ENCODE measurements around the gene ATXN1. TPM values are rescaled to one million over a fixed set of nuclear protein-coding genes. Genes with fewer than 3 reads are reported as not detected.

ATXN1 gene
- total RNA-seq, 1 donor from 2014 or later, result 64.5 TPM

- TF ChIP-seq CTCF (IDR thresholded peaks at IDR 0.05), result no peak
- Mint-ChIP-seq H3K9me3 (ENCODE audit: low read depth) (no peaks in the 10 kb centered on the region), H3K27ac (ENCODE audit: unreplicated experiment) (peak overlapping the region; percentile 97), H3K36me3 (ENCODE audit: low read depth) (peaks cover 2% of the 10 kb centered on the region), H3K4me3 (ENCODE audit: unreplicated experiment) (peak overlapping the region; percentile 24), H3K4me1 (ENCODE audit: low read depth) (peaks cover 77% of the 10 kb centered on the region), H3K27me3 (ENCODE audit: low read depth) (no peaks in the 10 kb centered on the region)
- DNase-seq (ENCODE audit: low spot score), result no peak
These were observed 37.4 kb downstream of the ATXN1 start for GRCh38 chr6:16723826-16724225.

- Mint-ChIP-seq H3K9me3 (ENCODE audit: low read depth) (no peaks in the 10 kb centered on the region), H3K4me3 (ENCODE audit: unreplicated experiment) (no peak overlapping the region), H3K4me1 (ENCODE audit: low read depth) (peaks cover 77% of the 10 kb centered on the region), H3K27me3 (ENCODE audit: low read depth) (no peaks in the 10 kb centered on the region), H3K36me3 (ENCODE audit: low read depth) (peaks cover 2% of the 10 kb centered on the region), H3K27ac (ENCODE audit: unreplicated experiment) (peak overlapping the region; percentile 97)
- TF ChIP-seq CTCF (IDR thresholded peaks at IDR 0.05), result no peak
- DNase-seq (ENCODE audit: low spot score), result no peak
These were observed 37.9 kb downstream of the ATXN1 start for GRCh38 chr6:16723402-16723801.

GRCh38 chr6:16722630-16723029 lies 38.6 kb downstream of the ATXN1 start:
- no peak overlapping the region for H3K4me3 Mint-ChIP-seq (ENCODE audit: unreplicated experiment)
- TF ChIP-seq CTCF (IDR thresholded peaks at IDR 0.05), result no peak
- peaks cover 2% of the 10 kb centered on the region for H3K36me3 Mint-ChIP-seq (ENCODE audit: low read depth)
- peaks cover 79% of the 10 kb centered on the region for H3K4me1 Mint-ChIP-seq (ENCODE audit: low read depth)
- no peaks in the 10 kb centered on the region for H3K27me3 Mint-ChIP-seq (ENCODE audit: low read depth)
- H3K9me3 Mint-ChIP-seq (ENCODE audit: low read depth), result no peaks in the 10 kb centered on the region
- DNase-seq (ENCODE audit: low spot score), result no peak
- H3K27ac Mint-ChIP-seq (ENCODE audit: unreplicated experiment), result peak overlapping the region; percentile 79

- DNase-seq (ENCODE audit: low spot score), result no peak
- Mint-ChIP-seq H3K27me3 (ENCODE audit: low read depth) (no peaks in the 10 kb centered on the region), H3K4me3 (ENCODE audit: unreplicated experiment) (no peak overlapping the region), H3K4me1 (ENCODE audit: low read depth) (peaks cover 79% of the 10 kb centered on the region), H3K27ac (ENCODE audit: unreplicated experiment) (peak overlapping the region; percentile 79), H3K36me3 (ENCODE audit: low read depth) (peaks cover 3% of the 10 kb centered on the region), H3K9me3 (ENCODE audit: low read depth) (no peaks in the 10 kb centered on the region)
- TF ChIP-seq CTCF (IDR thresholded peaks at IDR 0.05), result no peak
These were observed 39.3 kb downstream of the ATXN1 start for GRCh38 chr6:16721977-16722376.

- no peaks in the 10 kb centered on the region for H3K9me3 Mint-ChIP-seq (ENCODE audit: low read depth)
- no peak overlapping the region for H3K27ac Mint-ChIP-seq (ENCODE audit: unreplicated experiment)
- no peak for DNase-seq (ENCODE audit: low spot score)
- H3K36me3 Mint-ChIP-seq (ENCODE audit: low read depth), result peaks cover 3% of the 10 kb centered on the region
- H3K4me3 Mint-ChIP-seq (ENCODE audit: unreplicated experiment), result no peak overlapping the region
- peaks cover 68% of the 10 kb centered on the region for H3K4me1 Mint-ChIP-seq (ENCODE audit: low read depth)
- H3K27me3 Mint-ChIP-seq (ENCODE audit: low read depth), result no peaks in the 10 kb centered on the region
- TF ChIP-seq CTCF (IDR thresholded peaks at IDR 0.05), result no peak
These were observed 40.4 kb downstream of the ATXN1 start for GRCh38 chr6:16720861-16721260.

All from chondrocyte (in vitro differentiated cells).